ENCODE data around the gene MAGOHB.

- TF ChIP-seq EP300 (IDR thresholded peaks at IDR 0.05): no peak
- TF ChIP-seq, protein P1, sequence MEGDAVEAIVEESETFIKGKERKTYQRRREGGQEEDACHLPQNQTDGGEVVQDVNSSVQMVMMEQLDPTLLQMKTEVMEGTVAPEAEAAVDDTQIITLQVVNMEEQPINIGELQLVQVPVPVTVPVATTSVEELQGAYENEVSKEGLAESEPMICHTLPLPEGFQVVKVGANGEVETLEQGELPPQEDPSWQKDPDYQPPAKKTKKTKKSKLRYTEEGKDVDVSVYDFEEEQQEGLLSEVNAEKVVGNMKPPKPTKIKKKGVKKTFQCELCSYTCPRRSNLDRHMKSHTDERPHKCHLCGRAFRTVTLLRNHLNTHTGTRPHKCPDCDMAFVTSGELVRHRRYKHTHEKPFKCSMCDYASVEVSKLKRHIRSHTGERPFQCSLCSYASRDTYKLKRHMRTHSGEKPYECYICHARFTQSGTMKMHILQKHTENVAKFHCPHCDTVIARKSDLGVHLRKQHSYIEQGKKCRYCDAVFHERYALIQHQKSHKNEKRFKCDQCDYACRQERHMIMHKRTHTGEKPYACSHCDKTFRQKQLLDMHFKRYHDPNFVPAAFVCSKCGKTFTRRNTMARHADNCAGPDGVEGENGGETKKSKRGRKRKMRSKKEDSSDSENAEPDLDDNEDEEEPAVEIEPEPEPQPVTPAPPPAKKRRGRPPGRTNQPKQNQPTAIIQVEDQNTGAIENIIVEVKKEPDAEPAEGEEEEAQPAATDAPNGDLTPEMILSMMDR (IDR thresholded peaks at IDR 0.05): no peak
- TF ChIP-seq POLR2AphosphoS5 (IDR thresholded peaks at IDR 0.05): no peak
Observed at GRCh38 chr12:10600988-10601387, 12.4 kb downstream of the MAGOHB start.

Measured in esophagus muscularis mucosa (tissue), 4 donors.